Vein endothelial cell (primary cell): ENCODE measurements around the gene UBAP1. TPM values are rescaled to one million over a fixed set of nuclear protein-coding genes. Genes with fewer than 3 reads are reported as not detected.

ENCODE experiments used
- small RNA-seq: library from RNA; depleted of rRNA; stranded (forward); fragments of <200 nt; gene quantifications from one replicate; pipeline ENCODE3, GENCODE V24; 2012
- total RNA-seq: library from RNA; depleted of rRNA; stranded (reverse); fragments of >200 nt; gene quantifications from 2 replicates; pipeline ENCODE4 v1.2.3, GENCODE V29; 2012

UBAP1 gene
- 40.5 and 41.2 TPM in 2 replicates for total RNA-seq

DNA sequence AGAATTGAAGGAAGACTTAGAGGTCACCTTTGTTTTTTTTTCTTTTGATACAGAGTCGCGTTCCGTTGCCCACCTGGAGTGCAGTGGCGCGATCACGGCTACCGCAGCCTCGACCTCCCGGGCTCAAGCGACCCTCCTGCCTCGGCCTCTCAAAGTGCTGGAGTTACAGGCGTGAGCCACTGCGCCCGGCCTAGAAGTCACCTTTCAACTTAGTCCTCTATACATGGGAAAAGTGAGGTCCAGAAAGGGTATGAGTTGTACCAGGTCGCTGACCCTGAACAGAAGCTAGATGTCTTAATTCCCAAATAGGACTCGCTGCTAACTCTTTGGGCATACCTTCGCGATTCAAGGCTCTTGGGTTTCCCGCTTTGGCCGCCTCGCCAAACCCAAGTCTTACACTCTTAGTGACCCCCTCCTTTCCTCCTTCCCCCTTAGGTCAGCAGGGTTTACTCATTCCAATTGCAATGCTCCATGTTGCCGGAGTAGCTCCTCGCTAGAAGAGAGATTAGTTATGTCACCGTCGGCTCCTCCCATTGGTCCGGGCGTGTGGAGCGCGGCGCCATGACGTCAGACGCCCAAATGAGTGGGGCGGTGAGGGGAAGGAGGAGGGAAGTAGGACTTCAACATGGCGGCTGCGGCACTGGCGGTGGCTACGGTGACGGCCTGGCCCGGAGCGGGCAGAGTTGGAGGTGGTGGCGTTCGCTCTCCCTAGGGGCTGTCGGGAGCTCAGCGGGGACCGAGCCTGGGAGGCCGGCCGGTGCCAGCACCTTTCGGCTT lies at the start of gene UBAP1:
UBAP1 (plus strand) TSS at position 608 of the 777 bp plus-strand sequence. CDS start 41,872 bp downstream, outside the sequence.

Small RNAs within 50 kb of the gene (small RNA-seq; reads per million reads assigned to genes)
- gene AL353662.3 (not detected), gene RNA5SP282 (not detected), gene RNU2-50P (not detected)

Other genes with a start within 250 kb of the UBAP1 start
- 30.1 and 38.0 TPM in 2 replicates for gene UBAP2, start 130.2 kb upstream of the UBAP1 start, total RNA-seq
- 28.4 and 33.1 TPM in 2 replicates for gene DCAF12, start 52.3 kb upstream of the UBAP1 start, total RNA-seq
- 2.0 and 3.7 TPM in 2 replicates for gene KIF24, start 150.2 kb downstream of the UBAP1 start, total RNA-seq
- 28.6 and 34.9 TPM in 2 replicates for gene NUDT2, start 150.5 kb downstream of the UBAP1 start, total RNA-seq
- 3.6 and 6.1 TPM in 2 replicates for gene MYORG, start 197.9 kb downstream of the UBAP1 start, total RNA-seq